ENCODE data around the gene CSPG4. TPM values are rescaled to one million over a fixed set of nuclear protein-coding genes. Genes with fewer than 3 reads are reported as not detected.

The CSPG4 gene
- total and polyA plus RNA-seq, 2 of the 13 experiments (the other 11 are each of a cell fraction or from before 2014, with no cell fraction given): 0.01 to 0.04 TPM

DNA sequence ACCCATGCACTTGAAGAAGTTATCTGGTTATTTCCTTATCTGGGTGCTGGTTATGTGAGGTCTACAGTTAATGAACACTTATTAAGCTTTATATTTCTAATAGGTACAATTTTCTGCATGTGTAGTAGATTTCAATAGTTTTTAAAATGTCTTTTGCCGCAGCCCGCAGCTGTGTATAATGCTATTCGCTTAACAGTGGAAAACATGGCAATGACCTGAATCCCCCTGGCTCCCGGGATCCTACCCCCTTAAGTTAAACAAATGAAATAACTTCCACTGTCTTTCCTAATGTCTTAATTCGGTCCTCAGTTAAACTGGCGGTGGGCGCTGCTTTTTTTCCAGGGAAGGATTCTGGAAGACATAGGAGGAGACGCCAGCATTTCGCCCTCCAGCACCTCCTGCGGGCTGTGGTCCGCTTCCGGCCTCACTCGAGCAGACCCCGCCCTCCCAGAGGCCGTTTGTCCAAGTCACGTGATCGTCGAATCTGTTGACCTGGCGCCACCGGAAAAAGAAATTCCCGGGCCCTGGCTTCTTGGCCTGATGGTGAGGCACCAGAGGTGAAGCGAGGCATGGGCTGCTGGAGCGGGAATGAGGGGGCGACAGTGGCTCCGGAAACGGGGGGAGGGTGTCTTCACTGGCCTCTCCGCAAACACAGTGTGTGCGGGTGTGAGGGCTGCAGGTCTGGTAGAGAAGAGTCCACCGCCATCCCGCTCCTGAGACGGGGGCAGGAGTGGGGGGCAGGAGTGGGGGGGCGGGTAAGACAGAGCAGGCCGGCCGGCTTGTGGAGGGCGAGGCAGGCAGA, 45.6 kb upstream of the CSPG4 start (continued):
- TF ChIP-seq CC2D1A (CRISPR knock-in tag; IDR thresholded peaks at IDR 0.05): no peak
- TF ChIP-seq, protein P1, sequence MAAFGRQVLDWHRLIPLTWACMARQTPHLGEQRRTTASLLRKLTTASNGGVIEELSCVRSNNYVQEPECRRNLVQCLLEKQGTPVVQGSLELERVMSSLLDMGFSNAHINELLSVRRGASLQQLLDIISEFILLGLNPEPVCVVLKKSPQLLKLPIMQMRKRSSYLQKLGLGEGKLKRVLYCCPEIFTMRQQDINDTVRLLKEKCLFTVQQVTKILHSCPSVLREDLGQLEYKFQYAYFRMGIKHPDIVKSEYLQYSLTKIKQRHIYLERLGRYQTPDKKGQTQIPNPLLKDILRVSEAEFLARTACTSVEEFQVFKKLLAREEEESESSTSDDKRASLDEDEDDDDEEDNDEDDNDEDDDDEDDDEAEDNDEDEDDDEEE (CRISPR knock-in tag; IDR thresholded peaks at IDR 0.05): no peak
- TF ChIP-seq, protein P2, sequence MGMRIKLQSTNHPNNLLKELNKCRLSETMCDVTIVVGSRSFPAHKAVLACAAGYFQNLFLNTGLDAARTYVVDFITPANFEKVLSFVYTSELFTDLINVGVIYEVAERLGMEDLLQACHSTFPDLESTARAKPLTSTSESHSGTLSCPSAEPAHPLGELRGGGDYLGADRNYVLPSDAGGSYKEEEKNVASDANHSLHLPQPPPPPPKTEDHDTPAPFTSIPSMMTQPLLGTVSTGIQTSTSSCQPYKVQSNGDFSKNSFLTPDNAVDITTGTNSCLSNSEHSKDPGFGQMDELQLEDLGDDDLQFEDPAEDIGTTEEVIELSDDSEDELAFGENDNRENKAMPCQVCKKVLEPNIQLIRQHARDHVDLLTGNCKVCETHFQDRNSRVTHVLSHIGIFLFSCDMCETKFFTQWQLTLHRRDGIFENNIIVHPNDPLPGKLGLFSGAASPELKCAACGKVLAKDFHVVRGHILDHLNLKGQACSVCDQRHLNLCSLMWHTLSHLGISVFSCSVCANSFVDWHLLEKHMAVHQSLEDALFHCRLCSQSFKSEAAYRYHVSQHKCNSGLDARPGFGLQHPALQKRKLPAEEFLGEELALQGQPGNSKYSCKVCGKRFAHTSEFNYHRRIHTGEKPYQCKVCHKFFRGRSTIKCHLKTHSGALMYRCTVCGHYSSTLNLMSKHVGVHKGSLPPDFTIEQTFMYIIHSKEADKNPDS (CRISPR knock-in tag; IDR thresholded peaks at IDR 0.05): no peak
- TF ChIP-seq ZBTB7B (CRISPR knock-in tag; IDR thresholded peaks at IDR 0.05): peak; percentile 33; the same call in 1 of the 2 replicates
- no peak for TF ChIP-seq MAZ (IDR thresholded peaks at IDR 0.05; ENCODE audit: borderline replicate concordance, low read depth, low read length)
- TF ChIP-seq MAZ (CRISPR knock-in tag; IDR thresholded peaks at IDR 0.05; ENCODE audit: low read depth): 0 out of 2 replicates have a peak, but pooled peaks have one; percentile 58
- no peak for TF ChIP-seq AHR (CRISPR knock-in tag; IDR thresholded peaks at IDR 0.05)
- TF ChIP-seq ZFY (CRISPR knock-in tag; IDR thresholded peaks at IDR 0.05): peak; percentile 75
- TF ChIP-seq, protein P3, sequence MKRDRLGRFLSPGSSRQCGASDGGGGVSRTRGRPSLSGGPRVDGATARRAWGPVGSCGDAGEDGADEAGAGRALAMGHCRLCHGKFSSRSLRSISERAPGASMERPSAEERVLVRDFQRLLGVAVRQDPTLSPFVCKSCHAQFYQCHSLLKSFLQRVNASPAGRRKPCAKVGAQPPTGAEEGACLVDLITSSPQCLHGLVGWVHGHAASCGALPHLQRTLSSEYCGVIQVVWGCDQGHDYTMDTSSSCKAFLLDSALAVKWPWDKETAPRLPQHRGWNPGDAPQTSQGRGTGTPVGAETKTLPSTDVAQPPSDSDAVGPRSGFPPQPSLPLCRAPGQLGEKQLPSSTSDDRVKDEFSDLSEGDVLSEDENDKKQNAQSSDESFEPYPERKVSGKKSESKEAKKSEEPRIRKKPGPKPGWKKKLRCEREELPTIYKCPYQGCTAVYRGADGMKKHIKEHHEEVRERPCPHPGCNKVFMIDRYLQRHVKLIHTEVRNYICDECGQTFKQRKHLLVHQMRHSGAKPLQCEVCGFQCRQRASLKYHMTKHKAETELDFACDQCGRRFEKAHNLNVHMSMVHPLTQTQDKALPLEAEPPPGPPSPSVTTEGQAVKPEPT (CRISPR knock-in tag; IDR thresholded peaks at IDR 0.05; ENCODE audit: low read depth): no peak
- TF ChIP-seq NBN (conservative IDR thresholded peaks at IDR 0.05): no peak
- peak in 1 of 2 experiments; percentile 69; a peak in 2 of 4 replicates for TF ChIP-seq POLR2A (IDR thresholded peaks at IDR 0.05; ENCODE audit: insufficient read depth in 1 of 2, low read depth in 2 of 2, low read length in 2 of 2)
- no peak for TF ChIP-seq TEAD2 (CRISPR knock-in tag; IDR thresholded peaks at IDR 0.05)
- TF ChIP-seq RBM39 (IDR thresholded peaks at IDR 0.05; ENCODE audit: low read depth, low read length, poor library complexity, severe bottlenecking): no peak
- peak; percentile 38; the same call in 1 of the 2 replicates for TF ChIP-seq DMAP1 (CRISPR knock-in tag; IDR thresholded peaks at IDR 0.05)
- TF ChIP-seq ZNF101 (CRISPR knock-in tag; IDR thresholded peaks at IDR 0.05; ENCODE audit: borderline replicate concordance, low read depth): no peak
- TF ChIP-seq, protein P4, sequence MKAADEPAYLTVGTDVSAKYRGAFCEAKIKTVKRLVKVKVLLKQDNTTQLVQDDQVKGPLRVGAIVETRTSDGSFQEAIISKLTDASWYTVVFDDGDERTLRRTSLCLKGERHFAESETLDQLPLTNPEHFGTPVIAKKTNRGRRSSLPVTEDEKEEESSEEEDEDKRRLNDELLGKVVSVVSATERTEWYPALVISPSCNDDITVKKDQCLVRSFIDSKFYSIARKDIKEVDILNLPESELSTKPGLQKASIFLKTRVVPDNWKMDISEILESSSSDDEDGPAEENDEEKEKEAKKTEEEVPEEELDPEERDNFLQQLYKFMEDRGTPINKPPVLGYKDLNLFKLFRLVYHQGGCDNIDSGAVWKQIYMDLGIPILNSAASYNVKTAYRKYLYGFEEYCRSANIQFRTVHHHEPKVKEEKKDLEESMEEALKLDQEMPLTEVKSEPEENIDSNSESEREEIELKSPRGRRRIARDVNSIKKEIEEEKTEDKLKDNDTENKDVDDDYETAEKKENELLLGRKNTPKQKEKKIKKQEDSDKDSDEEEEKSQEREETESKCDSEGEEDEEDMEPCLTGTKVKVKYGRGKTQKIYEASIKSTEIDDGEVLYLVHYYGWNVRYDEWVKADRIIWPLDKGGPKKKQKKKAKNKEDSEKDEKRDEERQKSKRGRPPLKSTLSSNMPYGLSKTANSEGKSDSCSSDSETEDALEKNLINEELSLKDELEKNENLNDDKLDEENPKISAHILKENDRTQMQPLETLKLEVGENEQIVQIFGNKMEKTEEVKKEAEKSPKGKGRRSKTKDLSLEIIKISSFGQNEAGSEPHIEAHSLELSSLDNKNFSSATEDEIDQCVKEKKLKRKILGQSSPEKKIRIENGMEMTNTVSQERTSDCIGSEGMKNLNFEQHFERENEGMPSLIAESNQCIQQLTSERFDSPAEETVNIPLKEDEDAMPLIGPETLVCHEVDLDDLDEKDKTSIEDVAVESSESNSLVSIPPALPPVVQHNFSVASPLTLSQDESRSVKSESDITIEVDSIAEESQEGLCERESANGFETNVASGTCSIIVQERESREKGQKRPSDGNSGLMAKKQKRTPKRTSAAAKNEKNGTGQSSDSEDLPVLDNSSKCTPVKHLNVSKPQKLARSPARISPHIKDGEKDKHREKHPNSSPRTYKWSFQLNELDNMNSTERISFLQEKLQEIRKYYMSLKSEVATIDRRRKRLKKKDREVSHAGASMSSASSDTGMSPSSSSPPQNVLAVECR (CRISPR knock-in tag; IDR thresholded peaks at IDR 0.05; ENCODE audit: borderline replicate concordance): peak; percentile 48; the same call in 1 of the 2 replicates
- peak; percentile 60; the same call in 1 of the 2 replicates for TF ChIP-seq ZNF772 (CRISPR knock-in tag; IDR thresholded peaks at IDR 0.05)
- TF ChIP-seq, protein P5, sequence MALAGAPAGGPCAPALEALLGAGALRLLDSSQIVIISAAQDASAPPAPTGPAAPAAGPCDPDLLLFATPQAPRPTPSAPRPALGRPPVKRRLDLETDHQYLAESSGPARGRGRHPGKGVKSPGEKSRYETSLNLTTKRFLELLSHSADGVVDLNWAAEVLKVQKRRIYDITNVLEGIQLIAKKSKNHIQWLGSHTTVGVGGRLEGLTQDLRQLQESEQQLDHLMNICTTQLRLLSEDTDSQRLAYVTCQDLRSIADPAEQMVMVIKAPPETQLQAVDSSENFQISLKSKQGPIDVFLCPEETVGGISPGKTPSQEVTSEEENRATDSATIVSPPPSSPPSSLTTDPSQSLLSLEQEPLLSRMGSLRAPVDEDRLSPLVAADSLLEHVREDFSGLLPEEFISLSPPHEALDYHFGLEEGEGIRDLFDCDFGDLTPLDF (CRISPR knock-in tag; IDR thresholded peaks at IDR 0.05): peak; percentile 60; the same call in 1 of the 2 replicates
- TF ChIP-seq KDM5A (IDR thresholded peaks at IDR 0.05; ENCODE audit: borderline replicate concordance, low read length): no peak

Data from HepG2 (cell line).